ENCODE data around the gene SFXN5. TPM values are rescaled to one million over a fixed set of nuclear protein-coding genes. Genes with fewer than 3 reads are reported as not detected.
A peak's percentile ranks its signal among the peaks of the same experiment; 100 is the strongest.

SFXN5 gene
- total RNA-seq, 2 donors from 2014 or later, result 9.0 to 10.5 TPM

DNA sequence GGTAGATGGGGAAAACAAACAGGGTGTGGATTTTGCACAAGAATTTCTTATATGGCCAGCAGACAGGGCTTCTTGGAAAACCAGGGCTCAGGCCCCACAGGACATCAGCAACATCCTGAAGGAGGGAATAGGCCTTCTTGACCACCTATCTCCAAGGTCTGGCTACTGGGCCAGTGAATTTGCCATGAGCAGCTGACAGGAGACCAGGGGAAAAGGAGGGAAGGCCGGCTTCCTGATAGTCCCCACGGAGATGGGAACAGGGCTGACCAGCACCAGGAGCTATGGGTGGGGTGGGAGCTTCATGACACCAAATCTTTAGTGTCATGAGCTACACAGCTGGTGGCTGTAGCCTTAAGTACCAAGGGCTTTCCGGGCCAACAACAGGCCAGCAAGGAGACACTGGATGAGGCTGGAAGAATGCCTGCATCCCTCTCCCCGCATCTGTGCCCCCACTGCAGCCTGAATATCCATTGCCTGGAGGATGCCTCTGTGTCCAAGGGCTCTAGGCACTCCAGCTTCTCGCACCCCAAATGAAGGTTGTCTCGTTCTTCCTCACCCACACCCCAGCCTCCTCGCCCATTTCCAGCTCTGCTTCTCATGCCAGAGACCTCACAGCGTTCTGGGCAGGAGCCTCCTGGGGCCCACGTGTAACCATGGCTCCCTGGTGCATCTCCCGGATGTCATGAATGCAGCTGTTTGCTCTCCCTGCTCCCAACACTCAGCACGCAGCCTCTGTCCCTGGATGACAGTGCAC, 79.4 kb downstream of the SFXN5 start:
- intact Hi-C loops (cut with DNase I), result loop anchor here (2.0 to 10.0 kb wide), 3 partner anchors 171 to 185 kb away; no protein-coding TSS in a partner anchor
- ATAC-seq (no peak), DNase-seq (no peak)

DNA sequence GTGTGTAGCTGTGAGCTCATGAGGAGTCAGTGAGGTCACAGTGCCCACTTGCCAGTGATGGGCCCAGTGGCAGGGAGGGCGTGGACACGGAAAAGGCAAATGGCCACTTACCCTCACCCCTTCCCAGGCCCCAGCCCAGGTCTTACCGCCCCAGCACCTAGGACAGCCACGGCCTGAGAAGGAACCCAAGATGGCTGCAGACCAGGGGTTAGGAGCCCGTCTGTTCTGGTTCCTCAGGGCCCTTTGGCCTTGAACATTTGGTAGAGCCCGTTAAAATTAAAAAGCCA, 80.1 kb downstream of the SFXN5 start:
- intact Hi-C loops (cut with DNase I), result loop anchor here (5.0 to 10.0 kb wide), 2 partner anchors 183 to 186 kb away; no protein-coding TSS in a partner anchor
- DNase-seq, result no peak

DNA sequence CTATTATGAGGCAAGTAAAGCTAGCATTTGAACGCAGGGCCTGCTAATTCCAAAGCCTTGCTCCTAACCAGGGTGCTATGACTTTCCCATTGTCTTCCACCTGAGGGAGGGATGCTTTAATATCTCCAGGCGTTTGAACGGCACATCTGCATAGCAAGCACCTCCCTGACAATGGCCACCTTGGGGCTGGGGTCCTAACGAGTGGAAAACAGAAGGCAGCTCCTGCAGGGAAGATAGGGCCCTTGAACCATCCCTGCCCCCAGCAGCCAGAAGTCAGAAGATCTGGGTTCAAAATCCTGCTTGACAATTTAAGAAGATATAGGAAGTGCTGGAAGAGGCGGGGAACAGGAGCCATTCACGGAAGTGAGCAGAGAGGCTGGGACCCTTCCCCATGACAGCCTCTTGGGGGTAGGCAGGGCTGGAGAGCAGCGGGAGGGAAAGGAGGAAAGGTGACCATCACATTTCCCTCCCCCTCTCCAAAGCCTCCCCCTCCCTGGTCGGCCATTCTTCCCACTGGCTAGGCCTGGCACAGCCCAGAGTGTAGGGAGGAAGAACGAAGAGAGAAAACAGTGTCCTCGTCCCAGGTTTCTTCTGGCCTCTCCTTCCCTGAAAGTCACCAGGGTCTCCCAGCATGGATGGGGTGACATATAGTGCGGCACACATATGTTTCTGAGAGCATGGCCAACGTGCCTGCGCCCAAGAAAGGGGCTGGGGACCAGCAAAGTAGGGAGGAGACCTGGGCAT, 80.6 kb downstream of the SFXN5 start:
- intact Hi-C loops (cut with DNase I), result loop anchor here (5.0 to 10.0 kb wide), 2 partner anchors 184 to 186 kb away; no protein-coding TSS in a partner anchor
- DNase-seq (no peak), ATAC-seq (no peak)

More for the DNA sequence above, 80.1 kb downstream of the SFXN5 start:
- no peak for ATAC-seq

DNA sequence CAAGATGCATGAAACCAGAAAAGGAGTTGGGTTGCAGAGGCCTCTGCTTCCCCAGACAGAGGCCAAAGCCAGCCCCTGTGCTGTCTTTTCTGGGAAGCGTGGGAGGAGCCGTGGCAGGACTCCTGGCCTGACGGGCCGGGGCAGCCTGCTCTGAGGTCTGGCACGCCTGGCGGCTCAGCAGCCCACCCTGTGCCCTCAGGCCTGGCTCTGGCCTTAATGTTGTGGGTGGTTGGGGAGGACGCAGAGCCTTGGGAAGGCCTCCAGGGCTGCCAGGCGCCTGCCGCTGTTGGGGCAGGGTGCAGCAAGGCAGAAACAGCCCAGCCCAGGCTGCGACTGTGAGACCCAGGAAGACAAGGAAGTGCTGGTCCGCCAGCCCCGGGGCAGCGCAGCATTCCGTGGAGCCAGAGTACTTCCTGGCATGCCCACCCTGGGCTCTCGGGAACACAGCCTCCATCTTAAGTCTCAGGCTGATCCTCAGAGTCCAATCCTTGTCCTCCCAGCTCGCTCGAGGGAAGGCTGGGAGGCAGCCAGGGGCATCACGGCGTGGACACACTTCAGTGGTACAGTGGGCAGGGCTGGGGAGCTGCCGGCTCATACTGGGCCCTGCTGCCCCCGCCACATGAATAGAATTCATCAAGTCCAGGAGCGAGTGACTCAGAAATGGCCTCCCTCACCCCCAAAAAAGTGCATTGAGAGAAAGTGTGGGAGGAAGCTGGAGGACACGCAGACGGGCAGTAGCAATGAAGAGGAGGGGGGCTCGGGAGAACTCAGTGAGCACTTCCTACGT, 81.5 kb downstream of the SFXN5 start:
- peak; percentile 72 to 83 for ATAC-seq
- peak; percentile 45 for DNase-seq
- intact Hi-C loops (cut with DNase I), result loop anchor here (5.0 to 10.0 kb wide), 2 partner anchors 185 to 187 kb away; no protein-coding TSS in a partner anchor

DNA sequence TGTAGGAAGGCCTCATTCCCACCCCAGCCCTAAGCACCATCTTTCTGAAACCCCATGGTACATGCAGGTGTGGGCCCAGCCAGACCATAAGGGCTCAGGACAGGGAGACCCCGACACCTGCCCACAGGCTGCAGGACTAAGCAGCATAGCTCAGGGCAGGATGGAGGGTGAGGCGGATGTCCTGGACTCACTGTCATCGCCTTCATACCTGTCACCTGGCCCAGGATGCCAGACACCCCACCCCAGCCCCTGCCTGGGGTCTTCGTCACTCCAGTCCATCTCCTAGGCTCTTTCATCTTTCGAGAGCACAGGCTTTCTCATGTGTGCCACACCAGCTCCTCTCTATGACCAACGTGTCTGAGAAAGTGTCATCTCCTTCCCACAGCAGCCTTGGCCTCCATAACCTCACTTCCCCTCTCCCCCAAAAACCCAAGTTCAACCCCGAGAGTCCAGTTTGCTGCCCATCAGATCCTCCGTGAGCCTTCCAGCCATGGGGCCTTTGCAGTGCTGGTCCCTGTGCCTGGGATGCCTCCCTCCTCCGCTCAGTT, 82.7 kb downstream of the SFXN5 start:
- DNase-seq (no peak), ATAC-seq (no peak)
- intact Hi-C loops (cut with DNase I), result no loop called here

DNA sequence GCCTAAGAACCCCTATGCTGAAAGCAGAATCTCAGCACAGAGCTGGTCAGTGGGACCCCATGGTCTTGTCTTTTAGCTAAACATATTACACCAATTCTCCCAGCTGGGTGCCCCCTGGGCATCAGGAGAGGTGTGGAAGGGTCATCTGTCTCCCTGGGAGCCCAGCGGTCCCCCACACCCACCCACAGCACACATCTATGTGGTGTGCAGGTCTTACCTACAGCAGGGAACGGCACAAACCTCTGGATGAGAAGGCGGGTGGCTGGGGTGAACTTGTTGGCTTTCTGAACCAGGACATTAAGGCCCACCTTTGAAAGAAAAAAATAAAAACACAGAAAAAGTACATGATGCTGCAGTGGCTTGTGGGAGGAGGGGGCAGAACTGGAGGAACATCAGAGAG, 83.5 kb downstream of the SFXN5 start:
- no peak for ATAC-seq

DNA sequence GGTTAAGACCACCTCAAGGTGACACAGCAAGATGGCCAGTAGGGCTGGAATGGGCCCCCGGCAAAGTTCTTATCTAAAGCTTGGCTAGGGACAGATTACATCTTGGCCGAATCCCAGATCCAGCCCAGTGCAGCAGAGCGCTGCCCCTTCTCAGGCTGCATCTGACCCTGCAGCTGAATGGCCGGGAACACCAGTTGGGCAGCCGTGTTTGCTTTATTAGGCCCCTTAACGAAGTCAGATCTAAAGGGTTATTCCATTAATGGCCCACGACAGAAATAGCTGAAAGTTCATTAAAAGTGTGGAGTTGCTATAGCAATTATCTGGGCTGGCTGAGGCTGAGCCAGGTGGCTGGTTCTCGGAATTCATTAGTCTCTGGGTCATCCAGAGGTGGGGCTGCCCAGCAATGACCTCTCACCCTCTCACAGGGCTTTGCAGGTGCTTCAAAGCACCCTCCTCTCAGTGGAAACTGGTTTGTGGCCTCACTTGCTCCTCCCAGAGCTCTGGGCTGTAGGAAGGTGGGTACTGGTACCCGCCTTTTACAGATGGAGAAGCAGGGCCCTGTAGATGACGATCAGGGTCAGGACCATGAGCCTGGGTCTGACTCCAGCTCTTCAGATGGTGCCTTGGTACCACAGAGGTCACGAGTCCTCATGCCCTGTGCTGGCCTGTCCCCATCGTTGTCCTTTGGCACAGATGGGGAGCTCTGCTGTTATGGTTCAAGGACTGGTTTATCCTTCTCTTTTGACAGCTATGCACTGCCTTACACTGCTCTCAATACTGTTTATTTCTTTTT, 85.4 kb downstream of the SFXN5 start:
- ATAC-seq (no peak), DNase-seq (no peak)
- intact Hi-C loops (cut with DNase I), result no loop called here

More for the DNA sequence above, 83.5 kb downstream of the SFXN5 start:
- no peak for DNase-seq
- intact Hi-C loops (cut with DNase I), result no loop called here

DNA sequence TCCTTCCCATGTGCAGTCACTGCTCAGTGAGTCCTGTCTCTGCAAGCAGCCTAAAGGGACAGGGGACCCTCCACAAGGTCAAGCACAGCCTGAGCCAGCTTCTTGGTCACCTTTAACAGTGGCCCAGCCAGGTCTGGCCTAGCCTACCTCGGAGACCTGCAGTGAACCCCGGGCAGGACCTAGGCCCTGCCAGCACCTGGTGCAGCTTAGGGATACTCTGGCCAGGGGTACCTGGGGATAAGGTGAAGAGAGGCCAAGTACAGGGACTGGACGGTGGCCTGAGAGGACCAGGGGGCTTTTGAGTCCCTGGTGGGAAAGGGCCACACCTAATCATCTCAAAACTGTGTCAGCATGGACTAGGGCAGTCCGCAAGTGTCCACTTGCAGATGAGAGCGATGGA, 86.4 kb downstream of the SFXN5 start:
- intact Hi-C loops (cut with DNase I), result no loop called here
- no peak for DNase-seq
- ATAC-seq, result no peak

DNA sequence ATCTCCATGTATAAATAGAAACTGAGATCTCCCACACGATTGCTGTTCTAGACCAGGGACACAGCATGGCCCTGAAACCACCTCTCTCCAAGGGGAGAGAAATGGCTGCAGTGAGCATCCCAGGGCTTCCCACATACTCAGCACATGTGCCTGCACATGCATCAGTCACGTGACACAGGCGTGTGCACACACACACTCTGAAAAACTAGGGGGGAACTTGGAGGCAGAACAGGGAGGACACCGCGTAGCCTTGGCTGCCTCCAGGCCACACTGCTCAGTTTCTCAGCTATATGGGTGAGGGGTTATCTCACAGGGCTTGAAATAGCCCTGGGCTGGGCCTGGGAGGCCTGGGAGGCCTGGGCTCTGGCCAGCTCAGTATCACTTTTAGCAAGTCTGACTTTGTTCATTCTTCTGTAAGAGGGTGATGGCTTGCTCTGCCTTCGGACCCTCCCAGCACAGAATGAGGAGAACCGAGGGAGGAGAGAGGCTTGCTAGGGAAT, 87.3 kb downstream of the SFXN5 start:
- intact Hi-C loops (cut with DNase I), result no loop called here
- DNase-seq (peak; percentile 53), ATAC-seq (peak; percentile 88 to 95)

DNA sequence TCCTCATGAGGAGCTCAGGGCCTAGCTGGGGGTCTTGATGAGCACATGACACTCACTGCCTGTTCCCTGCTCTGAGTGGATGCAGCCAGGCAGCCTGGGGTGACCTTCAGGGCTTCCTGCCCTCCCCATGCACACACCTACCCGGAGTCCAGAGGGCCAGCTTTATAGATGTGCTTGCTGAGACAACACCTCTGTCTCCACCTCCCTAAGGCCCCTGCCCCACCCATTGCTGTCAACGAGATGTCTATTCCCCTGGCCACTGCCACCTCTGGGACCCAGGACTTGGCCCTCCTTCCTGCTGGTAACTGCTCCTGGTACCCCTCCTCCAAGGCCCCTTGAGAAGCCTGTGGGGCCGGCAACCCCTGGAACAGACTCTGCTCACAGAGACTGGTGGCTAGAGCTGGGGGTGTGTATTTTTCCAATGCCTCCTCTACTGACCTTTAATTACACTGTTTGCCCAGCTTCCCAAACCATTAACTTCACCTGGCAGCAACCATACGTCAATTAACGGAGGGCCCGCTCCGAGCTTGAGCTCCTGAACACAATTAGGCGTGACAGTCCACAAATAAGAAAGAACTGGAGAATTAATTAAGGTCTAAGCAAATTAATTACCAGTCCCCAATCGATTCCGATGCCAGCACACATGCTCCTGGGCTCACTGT, 87.9 kb downstream of the SFXN5 start:
- peak in 1 of 2 donors; percentile 21 for ATAC-seq
- intact Hi-C loops (cut with DNase I), result no loop called here

DNA sequence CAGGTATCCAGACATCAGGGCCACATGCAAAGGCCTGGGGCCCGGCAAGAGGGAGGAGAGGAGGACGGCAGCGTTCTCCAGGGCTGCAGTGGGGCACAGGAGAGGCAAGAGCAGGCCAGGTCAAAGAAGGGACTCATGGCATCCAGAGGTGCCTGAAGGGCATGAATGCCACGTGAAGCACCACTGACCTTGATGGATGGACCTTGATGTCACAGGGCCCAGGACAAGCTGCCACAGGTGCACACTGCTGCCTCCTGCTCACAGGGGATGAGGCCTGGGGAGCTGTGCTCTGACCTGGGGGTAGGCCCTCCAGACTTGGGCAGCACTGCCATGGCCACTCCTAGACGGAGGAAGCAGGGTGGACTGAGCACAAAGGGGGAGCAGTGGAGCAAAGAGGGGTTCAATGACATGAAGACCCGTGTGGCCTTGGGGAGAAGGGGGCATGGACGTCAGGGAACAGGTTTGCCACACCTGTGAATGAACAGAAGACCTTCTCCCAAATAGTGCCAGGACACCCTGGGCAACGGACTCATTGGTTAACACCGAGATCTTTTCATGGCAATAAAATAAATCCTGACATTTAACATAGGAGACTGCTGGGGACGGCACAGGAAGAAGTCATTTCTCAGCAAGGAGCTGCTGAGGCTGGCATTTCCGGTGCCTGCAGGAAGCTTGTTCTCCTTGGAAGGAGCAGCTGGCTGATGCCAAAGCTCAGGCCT, 88.6 kb downstream of the SFXN5 start:
- no peak for ATAC-seq
- DNase-seq, result no peak
- intact Hi-C loops (cut with DNase I), result no loop called here

More for the DNA sequence above, 87.9 kb downstream of the SFXN5 start:
- DNase-seq, result no peak

DNA sequence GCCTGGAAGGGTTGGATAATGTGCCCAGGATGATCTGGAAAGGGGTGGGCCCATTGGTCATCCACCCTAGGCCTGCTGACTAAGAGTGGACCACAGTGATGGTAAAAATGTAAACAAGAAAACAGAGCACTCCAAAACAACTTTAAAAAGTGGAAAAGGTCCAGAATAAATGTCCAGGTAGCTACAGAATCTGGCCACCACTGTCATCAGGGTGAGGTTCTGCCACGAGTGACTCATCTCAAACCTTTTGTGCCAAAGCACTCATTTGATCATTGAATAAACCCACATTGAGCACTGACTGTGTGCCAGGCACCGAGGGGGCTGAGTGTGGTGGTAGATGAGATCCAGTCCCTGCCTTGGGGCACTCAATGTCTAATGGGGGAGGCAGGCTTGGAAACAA, 89.3 kb downstream of the SFXN5 start:
- no peak for ATAC-seq
- DNase-seq, result no peak
- intact Hi-C loops (cut with DNase I), result no loop called here

DNA sequence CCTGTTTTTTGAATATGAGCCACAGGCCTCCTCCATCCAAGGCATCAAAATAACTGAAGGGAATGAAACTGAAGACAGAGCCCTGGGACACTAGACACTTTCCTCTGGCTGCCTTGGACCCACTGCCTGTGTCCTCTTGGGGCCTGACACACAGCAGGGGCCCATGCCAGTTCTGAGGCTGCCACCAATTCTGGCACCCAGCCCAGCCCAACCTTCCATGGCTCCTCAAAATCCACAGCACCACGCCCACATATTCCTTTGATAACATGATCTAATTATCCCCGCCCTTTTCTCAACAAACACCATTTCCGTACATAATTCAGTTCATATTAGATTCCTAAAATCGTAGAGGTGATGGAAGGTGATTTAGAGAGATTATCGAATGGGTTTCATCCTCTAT, 90.0 kb downstream of the SFXN5 start:
- ATAC-seq (no peak), DNase-seq (no peak)
- intact Hi-C loops (cut with DNase I), result no loop called here

DNA sequence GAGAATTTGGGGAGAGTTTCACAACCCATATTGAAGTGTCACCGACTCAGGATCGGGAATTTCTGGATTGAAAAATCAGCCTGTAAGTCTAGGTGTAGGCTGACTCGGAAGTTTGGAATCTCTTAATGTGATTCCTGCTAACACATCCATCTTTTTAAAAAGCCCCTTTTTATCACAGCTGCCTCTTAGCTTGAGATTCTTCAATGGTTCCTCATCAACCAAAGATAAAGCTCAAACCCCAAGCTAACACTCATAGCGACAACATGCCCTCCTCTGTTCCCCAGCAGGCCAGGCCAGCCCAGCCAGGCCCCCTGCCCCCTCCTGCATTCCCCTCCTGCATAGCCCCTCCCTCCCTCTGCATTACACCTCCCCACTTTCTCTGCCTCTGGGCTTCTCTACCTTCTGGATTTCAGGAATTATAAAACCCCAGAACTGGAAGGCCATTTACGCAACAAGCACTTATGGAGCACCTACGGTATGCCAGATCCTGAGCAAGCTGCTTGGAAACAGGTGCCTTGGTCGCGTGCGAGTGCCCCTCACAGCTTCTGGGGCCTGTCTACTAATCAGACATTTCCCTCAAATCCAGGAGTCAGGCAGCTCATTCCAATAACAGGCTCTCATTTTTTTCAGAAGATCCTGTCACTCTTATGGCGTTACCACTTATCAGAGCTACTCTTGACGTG, 90.8 kb downstream of the SFXN5 start:
- DNase-seq (no peak), ATAC-seq (peak in 1 of 2 donors; percentile 6)
- intact Hi-C loops (cut with DNase I), result no loop called here

DNA sequence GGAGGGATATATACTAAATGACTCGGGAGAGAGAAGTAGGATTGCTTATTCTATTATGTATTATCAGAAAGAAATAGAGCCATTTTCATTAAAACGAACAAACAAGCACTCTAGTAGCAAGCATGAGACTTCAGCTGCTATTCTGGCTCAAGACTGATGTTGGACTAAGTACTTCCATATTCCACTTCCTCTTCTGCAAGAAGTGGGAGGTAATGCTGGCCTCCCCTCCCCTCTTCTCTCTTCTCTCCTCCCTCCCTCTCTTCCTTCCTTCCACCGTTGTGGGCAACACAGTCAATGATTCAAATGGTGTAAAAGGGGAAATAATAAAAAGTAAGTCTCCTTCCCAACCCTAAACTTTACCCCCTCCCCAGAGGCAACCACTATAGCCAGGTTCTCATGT, 91.6 kb downstream of the SFXN5 start:
- DNase-seq (no peak), ATAC-seq (peak in 1 of 2 donors; percentile 31)
- intact Hi-C loops (cut with DNase I), result no loop called here

DNA sequence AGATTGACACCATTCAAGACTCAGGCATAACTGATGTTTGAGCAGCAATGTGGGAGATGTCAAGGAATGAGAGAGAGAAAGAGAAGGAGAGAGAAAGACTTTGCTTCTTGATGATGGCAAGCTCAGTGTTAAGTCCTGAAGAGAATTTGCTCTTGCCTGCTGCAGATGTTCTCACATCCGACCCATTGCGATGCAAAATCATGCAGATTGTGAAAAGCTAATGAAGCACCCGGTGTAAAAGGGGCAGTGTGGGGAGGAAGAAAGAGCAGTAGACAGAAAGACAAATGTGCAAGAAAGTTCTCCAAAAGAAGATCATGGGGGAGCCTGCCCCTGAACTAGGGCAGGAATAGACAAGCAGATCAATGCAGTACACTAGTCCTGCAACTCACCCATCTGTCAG, 96.5 kb downstream of the SFXN5 start:
- DNase-seq, result no peak
- intact Hi-C loops (cut with DNase I), result no loop called here

DNA sequence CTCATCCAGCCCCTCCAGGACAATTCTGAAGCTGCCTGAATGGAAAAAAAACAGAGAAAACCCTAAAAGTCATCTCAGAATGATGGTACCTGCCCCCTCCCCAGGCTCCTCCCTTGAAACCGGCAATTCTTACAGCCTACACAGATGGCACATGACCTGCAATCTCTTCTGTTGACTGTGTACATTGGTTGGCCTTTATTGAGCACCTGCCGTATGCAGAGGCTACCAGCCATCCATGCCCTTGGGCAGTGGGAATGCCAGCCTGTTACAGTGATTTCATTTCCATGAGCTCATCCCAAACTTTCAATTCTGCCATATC, 97.1 kb downstream of the SFXN5 start:
- ATAC-seq (no peak), DNase-seq (no peak)
- intact Hi-C loops (cut with DNase I), result loop anchor here in 1 of 2 donors (5.0 kb wide), 1 partner anchor 82 kb away; no protein-coding TSS in a partner anchor

More for the DNA sequence above, 96.5 kb downstream of the SFXN5 start:
- ATAC-seq, result no peak
